Measurements from ENCODE around the gene TPM4. TPM values are rescaled to one million over a fixed set of nuclear protein-coding genes. Genes with fewer than 3 reads are reported as not detected.
"Not testable (repeated sequence)": the region's sequence is repeated elsewhere in the genome, so short reads cannot be mapped to it uniquely, and the experiment has no call there.

The TPM4 gene
- total RNA-seq = 10 to 100 TPM; 21.8 to 62.8 (median 44.1) TPM

DNA sequence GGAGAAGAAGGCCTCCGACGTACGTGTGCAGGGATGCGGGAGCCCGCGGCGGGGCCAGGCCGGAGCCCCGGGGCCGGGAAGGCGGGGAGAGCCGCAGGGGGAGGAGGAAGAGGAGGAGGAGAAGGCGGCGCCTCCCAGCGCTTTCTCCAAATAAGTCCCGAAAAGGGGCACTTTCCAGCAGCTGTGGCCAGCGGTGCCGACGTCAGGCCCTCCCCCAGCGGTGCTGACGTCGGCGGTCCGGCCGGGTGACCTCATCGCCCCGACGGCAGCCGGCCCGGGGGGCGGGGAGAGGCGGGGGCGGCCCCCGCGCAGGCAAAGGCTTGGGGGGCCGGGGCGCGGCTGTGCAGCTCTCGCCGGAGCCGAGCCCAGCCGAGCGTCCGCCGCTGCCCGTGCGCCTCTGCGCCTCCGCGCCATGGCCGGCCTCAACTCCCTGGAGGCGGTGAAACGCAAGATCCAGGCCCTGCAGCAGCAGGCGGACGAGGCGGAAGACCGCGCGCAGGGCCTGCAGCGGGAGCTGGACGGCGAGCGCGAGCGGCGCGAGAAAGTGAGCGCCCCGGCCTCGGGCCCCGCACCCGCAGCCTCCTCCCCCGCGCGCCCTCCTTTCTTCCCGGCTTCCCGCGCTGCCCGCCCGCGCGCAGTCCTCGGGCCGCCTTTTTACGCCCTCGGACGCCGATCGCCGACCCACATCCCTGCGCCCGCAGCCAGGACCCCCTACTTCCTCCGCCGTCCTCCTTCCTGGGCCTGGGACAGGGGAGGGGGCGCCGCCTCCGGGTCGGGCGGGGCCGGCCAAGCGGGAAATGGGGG lies at the start of gene TPM4:
TSS of gene TPM4 (plus strand) at position 342 of the 804 bp plus-strand sequence. CDS start at position 413, 71 bp downstream.
- Histone ChIP-seq H3K36me3 (no peaks in the 10 kb centered on the region), H3K9me3 (no peaks in the 10 kb centered on the region), H3K4me1 (peaks cover 7 to 19% of the 10 kb centered on the region in 2 donors), H3K27me3 (peaks cover 4 to 29% (median 16%) of the 10 kb centered on the region in 3 donors), H3K27ac (peak within 1 kb of the TSS; percentile 85 to 92 (median 91)), H3K4me3 (peak within 1 kb of the TSS; percentile 52 to 77 (median 68))
- in situ Hi-C loops (cut with MboI; ENCODE audit: low sequenced_read_pairs in 4 of 4) = no loop called here
- DNase-seq (peak; percentile 75 to 81), ATAC-seq (peak; percentile 62 to 74)
- intact Hi-C loops (cut with DNase I; ENCODE audit: low total_unique reads) = no loop called here
- TF ChIP-seq, protein P1, sequence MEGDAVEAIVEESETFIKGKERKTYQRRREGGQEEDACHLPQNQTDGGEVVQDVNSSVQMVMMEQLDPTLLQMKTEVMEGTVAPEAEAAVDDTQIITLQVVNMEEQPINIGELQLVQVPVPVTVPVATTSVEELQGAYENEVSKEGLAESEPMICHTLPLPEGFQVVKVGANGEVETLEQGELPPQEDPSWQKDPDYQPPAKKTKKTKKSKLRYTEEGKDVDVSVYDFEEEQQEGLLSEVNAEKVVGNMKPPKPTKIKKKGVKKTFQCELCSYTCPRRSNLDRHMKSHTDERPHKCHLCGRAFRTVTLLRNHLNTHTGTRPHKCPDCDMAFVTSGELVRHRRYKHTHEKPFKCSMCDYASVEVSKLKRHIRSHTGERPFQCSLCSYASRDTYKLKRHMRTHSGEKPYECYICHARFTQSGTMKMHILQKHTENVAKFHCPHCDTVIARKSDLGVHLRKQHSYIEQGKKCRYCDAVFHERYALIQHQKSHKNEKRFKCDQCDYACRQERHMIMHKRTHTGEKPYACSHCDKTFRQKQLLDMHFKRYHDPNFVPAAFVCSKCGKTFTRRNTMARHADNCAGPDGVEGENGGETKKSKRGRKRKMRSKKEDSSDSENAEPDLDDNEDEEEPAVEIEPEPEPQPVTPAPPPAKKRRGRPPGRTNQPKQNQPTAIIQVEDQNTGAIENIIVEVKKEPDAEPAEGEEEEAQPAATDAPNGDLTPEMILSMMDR (IDR thresholded peaks at IDR 0.05 in 4 of 5, conservative IDR thresholded peaks at IDR 0.05 in 1 of 5) = no peak
- peak; percentile 72 to 89 for TF ChIP-seq POLR2A (IDR thresholded peaks at IDR 0.05)

DNA sequence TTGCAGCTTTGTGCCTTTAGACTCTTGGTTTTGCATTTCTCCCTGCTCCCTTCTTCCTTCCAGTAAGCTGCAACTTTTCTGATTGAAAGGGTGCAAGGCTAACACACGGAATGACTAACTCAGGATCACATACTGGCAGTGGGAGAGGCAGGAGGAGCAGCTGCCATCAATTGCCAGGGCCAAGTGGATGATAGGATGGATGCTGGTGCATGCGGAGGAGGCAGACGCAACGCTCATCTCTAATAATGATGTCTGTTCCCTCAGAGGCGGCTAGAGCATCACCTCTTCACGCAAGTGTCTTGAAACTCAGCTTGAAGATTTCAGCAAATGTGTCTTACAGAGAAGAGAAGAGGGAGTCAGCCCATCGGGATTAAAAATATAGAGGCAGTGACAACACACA lies 49.5 kb upstream of the TPM4 start:
- ATAC-seq (no peak), DNase-seq (no peak)
- H3K4me1 ChIP-seq = no peaks in the 10 kb centered on the region
- in situ Hi-C loops (cut with MboI; ENCODE audit: low sequenced_read_pairs in 4 of 4) (loop anchor here in 1 of 4 donors (25.0 kb wide), 1 partner anchor 161 kb away; the partner anchor contains the start of genes AP1M1 and FAM32A), intact Hi-C loops (cut with DNase I; ENCODE audit: low total_unique reads) (no loop called here)
- H3K36me3 ChIP-seq = no peaks in the 10 kb centered on the region
- no peak overlapping the region for H3K27ac ChIP-seq
- H3K4me3 ChIP-seq = no peak overlapping the region
- H3K27me3 ChIP-seq = no peaks in the 10 kb centered on the region
- TF ChIP-seq, protein P1 (IDR thresholded peaks at IDR 0.05 in 4 of 5, conservative IDR thresholded peaks at IDR 0.05 in 1 of 5) = no peak
- no peak for TF ChIP-seq POLR2A (IDR thresholded peaks at IDR 0.05)
- no peaks in the 10 kb centered on the region for H3K9me3 ChIP-seq

DNA sequence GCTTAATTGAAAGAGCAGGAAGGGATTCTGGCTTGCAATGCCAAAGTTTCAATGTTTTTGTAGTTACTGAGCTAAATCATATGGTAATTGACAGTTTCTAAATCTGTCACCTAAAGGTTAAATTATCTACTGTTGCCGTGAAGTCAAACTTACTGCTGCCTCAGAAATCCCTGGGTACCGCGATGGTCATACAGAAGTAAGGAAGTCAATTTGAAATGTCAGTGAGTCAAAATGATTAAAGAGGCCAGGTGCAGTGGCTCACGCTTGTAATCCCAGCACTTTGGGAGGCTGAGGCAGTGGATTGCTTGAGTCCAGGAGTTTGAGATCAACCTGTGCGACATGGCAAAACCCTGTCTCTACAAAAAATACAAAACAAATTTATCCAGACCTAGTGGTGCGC lies 48.8 kb upstream of the TPM4 start:
- H3K4me3 ChIP-seq = no peak overlapping the region
- in situ Hi-C loops (cut with MboI; ENCODE audit: low sequenced_read_pairs in 4 of 4) (loop anchor here in 1 of 4 donors (25.0 kb wide), 1 partner anchor 160 kb away; the partner anchor contains the start of genes AP1M1 and FAM32A), intact Hi-C loops (cut with DNase I; ENCODE audit: low total_unique reads) (no loop called here)
- H3K4me1 ChIP-seq = no peaks in the 10 kb centered on the region
- H3K36me3 ChIP-seq = no peaks in the 10 kb centered on the region
- no peaks in the 10 kb centered on the region for H3K9me3 ChIP-seq
- DNase-seq (no peak), ATAC-seq (no peak)
- H3K27me3 ChIP-seq = no peaks in the 10 kb centered on the region
- no peak for TF ChIP-seq POLR2A (IDR thresholded peaks at IDR 0.05)
- TF ChIP-seq, protein P1 (IDR thresholded peaks at IDR 0.05 in 4 of 5, conservative IDR thresholded peaks at IDR 0.05 in 1 of 5) = no peak
- H3K27ac ChIP-seq = no peak overlapping the region

DNA sequence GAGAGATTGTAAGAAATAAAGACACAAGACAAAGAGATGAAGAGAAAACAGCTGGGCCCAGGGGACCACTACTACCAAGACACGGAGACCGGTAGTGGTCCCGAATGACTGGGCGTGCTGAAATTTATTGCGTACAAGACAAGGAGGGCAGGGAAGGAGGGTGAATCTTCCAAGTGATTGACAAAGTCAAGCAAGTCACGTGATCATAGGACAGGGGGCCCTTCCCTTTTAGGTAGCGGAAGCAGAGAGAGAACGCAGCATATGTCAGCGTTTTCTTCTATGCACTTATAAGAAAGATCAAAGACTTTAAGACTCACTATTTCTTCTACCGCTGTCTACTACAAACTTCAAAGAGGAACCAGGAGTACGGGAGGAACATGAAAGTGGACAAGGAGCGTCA lies 46.1 kb upstream of the TPM4 start:
- H3K9me3 ChIP-seq; DNase-seq; H3K4me1 ChIP-seq; H3K27me3 ChIP-seq; H3K36me3 ChIP-seq; ATAC-seq; H3K27ac ChIP-seq; intact Hi-C loops (cut with DNase I; ENCODE audit: low total_unique reads); H3K4me3 ChIP-seq: not testable (repeated sequence)
- in situ Hi-C loops (cut with MboI; ENCODE audit: low sequenced_read_pairs in 4 of 4) = loop anchor here in 1 of 4 donors (25.0 kb wide), 1 partner anchor 157 kb away; the partner anchor contains the start of genes AP1M1 and FAM32A
